ENCODE results near the gene SMIM43. TPM values are rescaled to one million over a fixed set of nuclear protein-coding genes. Genes with fewer than 3 reads are reported as not detected.

The SMIM43 gene
- total and polyA plus RNA-seq, 2 of the 8 experiments (the other 6 are each of a cell fraction or from before 2014, with no cell fraction given) = 0.50 to 0.94 TPM

- Histone ChIP-seq H3K14ac (ENCODE audit: insufficient read length) (no peak overlapping the region), H2BK120ac (replicated peaks; ENCODE audit: low read depth, low read length) (no peak overlapping the region), H2BK5ac (ENCODE audit: low read depth, low read length) (no peak overlapping the region), H2BK12ac (ENCODE audit: low read depth, low read length) (no peak overlapping the region), H3K4me3 (ENCODE audit: extremely low read depth in 1 of 4, insufficient read depth in 2 of 4, low read depth in 3 of 4, low read length in 4 of 4) (no peak overlapping the region), H4K5ac (ENCODE audit: insufficient read length, low read depth, low read length) (no peak overlapping the region), H3K9me3 (ENCODE audit: insufficient read depth in 2 of 2, low read depth in 1 of 2, low read length in 1 of 2) (no peaks in the 10 kb centered on the region), H2AK5ac (ENCODE audit: low read depth, low read length) (no peak overlapping the region), H2BK15ac (ENCODE audit: low read length) (no peak overlapping the region), H4K91ac (replicated peaks; ENCODE audit: insufficient read length, low read length) (no peak overlapping the region), H3K36me3 (ENCODE audit: control insufficient read depth in 2 of 4, insufficient read depth in 4 of 4, low read length in 3 of 4) (no peaks in the 10 kb centered on the region), H3K9ac (replicated peaks in 1 of 4; ENCODE audit: extremely low read depth in 1 of 4, low read depth in 3 of 4, low read length in 3 of 4) (peak overlapping the region in 1 of 4 experiments; percentile 15; a peak in 1 of 7 replicates), H3K4me2 (ENCODE audit: insufficient read depth in 1 of 2, low read depth in 2 of 2, low read length in 2 of 2) (no peak overlapping the region), H3K4me1 (replicated peaks in 1 of 4; ENCODE audit: control insufficient read depth in 3 of 4, insufficient read depth in 4 of 4, low read length in 3 of 4) (peaks cover 0 to 4% (median 0%) of the 10 kb centered on the region in 4 experiments; a peak in 1 of 7 replicates), H3K79me1 (ENCODE audit: low read depth, low read length) (no peaks in the 10 kb centered on the region), H3K4ac (replicated peaks; ENCODE audit: insufficient read length, low read depth, low read length) (no peak overlapping the region), H3K23ac (ENCODE audit: insufficient read length) (no peak overlapping the region), H3K27me3 (replicated peaks in 1 of 4; ENCODE audit: control insufficient read depth in 3 of 4, extremely low read depth in 1 of 4, insufficient read depth in 3 of 4, low read length in 3 of 4) (no peaks in the 10 kb centered on the region), H2BK20ac (ENCODE audit: low read length) (no peak overlapping the region), H4K8ac (ENCODE audit: extremely low read depth, insufficient read depth, low read length) (no peak overlapping the region), H4K20me1 (replicated peaks in 1 of 2; ENCODE audit: control insufficient read depth in 1 of 2, insufficient read depth in 2 of 2, low read length in 2 of 2) (no peaks in the 10 kb centered on the region), H3K18ac (ENCODE audit: extremely low read depth, low read length) (no peak overlapping the region), H3K23me2 (ENCODE audit: low read depth, low read length) (no peaks in the 10 kb centered on the region), H3K79me2 (ENCODE audit: control insufficient read depth in 1 of 2, insufficient read depth in 2 of 2, low read length in 2 of 2) (no peaks in the 10 kb centered on the region), H3K56ac (replicated peaks; ENCODE audit: insufficient read length, low read depth, low read length) (no peak overlapping the region), H2AFZ (ENCODE audit: low read length) (no peak overlapping the region; the same call in 1 of the 2 replicates), H3K27ac (ENCODE audit: low read depth, low read length) (no peak overlapping the region)
- no peak for DNase-seq (ENCODE audit: low read depth in 1 of 2, low spot score in 2 of 2)
- FAIRE-seq = peak; percentile 75
- POLR2A ChIA-PET (ENCODE audit: partially characterized antibody) = no interaction called here
- no peak for TF ChIP-seq EP300 (IDR thresholded peaks at IDR 0.05; ENCODE audit: borderline replicate concordance in 1 of 2, low read depth in 2 of 2, low read length in 2 of 2)
- no peak for TF ChIP-seq POLR2A (IDR thresholded peaks at IDR 0.05; ENCODE audit: control extremely low read depth in 1 of 2, low read depth in 2 of 2, low read length in 2 of 2)
- no peak for TF ChIP-seq SP1 (IDR thresholded peaks at IDR 0.05; ENCODE audit: low read depth, low read length)
- TF ChIP-seq YY1 (IDR thresholded peaks at IDR 0.05; ENCODE audit: low read depth, low read length) = peak; percentile 41; the same call in 1 of the 2 replicates
- no peak for TF ChIP-seq JUND (IDR thresholded peaks at IDR 0.05; ENCODE audit: low read length)
- TF ChIP-seq, protein P1, sequence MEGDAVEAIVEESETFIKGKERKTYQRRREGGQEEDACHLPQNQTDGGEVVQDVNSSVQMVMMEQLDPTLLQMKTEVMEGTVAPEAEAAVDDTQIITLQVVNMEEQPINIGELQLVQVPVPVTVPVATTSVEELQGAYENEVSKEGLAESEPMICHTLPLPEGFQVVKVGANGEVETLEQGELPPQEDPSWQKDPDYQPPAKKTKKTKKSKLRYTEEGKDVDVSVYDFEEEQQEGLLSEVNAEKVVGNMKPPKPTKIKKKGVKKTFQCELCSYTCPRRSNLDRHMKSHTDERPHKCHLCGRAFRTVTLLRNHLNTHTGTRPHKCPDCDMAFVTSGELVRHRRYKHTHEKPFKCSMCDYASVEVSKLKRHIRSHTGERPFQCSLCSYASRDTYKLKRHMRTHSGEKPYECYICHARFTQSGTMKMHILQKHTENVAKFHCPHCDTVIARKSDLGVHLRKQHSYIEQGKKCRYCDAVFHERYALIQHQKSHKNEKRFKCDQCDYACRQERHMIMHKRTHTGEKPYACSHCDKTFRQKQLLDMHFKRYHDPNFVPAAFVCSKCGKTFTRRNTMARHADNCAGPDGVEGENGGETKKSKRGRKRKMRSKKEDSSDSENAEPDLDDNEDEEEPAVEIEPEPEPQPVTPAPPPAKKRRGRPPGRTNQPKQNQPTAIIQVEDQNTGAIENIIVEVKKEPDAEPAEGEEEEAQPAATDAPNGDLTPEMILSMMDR (IDR thresholded peaks at IDR 0.05; ENCODE audit: control extremely low read depth in 1 of 3, insufficient read depth in 1 of 3, low read depth in 1 of 3, low read length in 3 of 3) = peak in 2 of 3 experiments; percentile 60 to 73; a peak in 3 of 4 replicates
- TF ChIP-seq RAD21 (IDR thresholded peaks at IDR 0.05 in 1 of 2, conservative IDR thresholded peaks at IDR 0.05 in 1 of 2; ENCODE audit: low read depth in 2 of 2, low read length in 2 of 2) = peak; percentile 78 to 84
- 46% methylated on average over 3 of the region's 3 CpGs; no CpG with 5 or more reads in 1 of the 2 experiments for WGBS, 2 experiments (ENCODE audit: extremely low coverage in 1 of 2, insufficient coverage in 1 of 2, insufficient read length in 1 of 2, insufficient replicate concordance in 2 of 2, low coverage in 1 of 2, low lambda C conversion rate in 2 of 2, missing lambda C conversion rate in 1 of 2)
- CTCF ChIA-PET (ENCODE audit: partially characterized antibody) = interaction anchor here (0.6 to 3.7 kb wide), 8 partner anchors 9 to 1653 kb away, joined by 3 to 20 read pairs (median 6); no protein-coding TSS in a partner anchor
Measured at GRCh38 chr4:121726642-121727268, 38.2 kb downstream of the SMIM43 start.

All from H1 (cell line).